ENCODE measurements around the gene PLD5. TPM values are rescaled to one million over a fixed set of nuclear protein-coding genes. Genes with fewer than 3 reads are reported as not detected.

Gene PLD5
- total RNA-seq = not detected in 2 replicates

DNA sequence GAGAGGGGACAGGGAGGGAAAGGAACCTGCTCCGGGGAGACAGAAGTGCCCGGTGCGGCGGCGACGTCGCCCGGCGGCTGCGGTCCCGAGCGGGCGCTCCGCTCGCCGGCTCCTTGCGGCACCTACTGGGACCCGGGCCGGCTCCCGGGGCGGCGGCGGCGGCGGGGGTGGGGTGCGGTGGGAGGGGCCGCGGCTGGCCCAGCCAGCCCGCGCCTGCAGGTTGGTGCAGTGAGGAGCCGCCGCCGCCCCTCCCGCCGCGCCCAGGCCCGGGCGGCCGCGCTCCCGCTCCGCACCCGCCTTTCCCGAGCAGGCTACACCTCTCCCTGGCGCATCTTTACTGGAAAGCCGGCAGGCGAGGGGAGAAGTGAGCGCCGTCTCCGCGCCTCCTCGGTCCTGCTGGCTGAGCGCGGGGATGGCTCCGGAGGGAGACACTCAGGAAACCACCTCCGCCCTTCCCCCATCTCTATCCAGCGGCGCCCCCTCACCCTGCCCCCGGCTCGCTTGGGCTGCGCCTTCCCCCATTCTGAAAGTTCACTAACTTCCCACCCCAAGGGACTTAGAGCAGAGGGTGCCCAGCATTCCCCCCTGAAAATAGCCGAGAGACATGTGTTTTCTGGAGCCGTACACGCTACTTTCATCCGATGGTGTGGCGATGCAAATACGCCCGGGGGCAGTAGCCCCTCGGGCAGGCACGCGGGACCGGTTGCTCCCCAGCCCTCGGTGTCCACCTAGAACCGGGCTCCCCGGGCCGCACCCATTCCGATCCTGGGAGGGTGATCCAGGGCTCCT is at the start of gene PLD5:
Gene PLD5, minus strand, starts transcription at position 127 of the 789 bp plus-strand sequence.

Small RNAs within 50 kb of the gene (small RNA-seq; reads per million reads assigned to genes)
- gene AL360271.2 = not detected
- gene RN7SKP12 = not detected

Data from subcutaneous preadipocyte (primary cell).